Caco-2 (cell line): ENCODE data around the gene TCF7L1. TPM values are rescaled to one million over a fixed set of nuclear protein-coding genes. Genes with fewer than 3 reads are reported as not detected.

Experiments
- BruUV-seq: library from RNA; stranded (reverse); fragments of 400-500 nt; replicated peaks from 2 replicates; lab custom pipeline; 2021; lab: Mats Ljungman, UMichigan
- CTCF ChIA-PET: fragments of 300-600 bp; sonication (Branson Sonifier 250); formaldehyde crosslinking; loops from one replicate; lab custom pipeline; 2022; ENCODE audit warnings: antibody characterized with exemption; lab: Charles Lee
- POLR2A ChIA-PET: fragments of 300-600 bp; sonication (Branson Sonifier 250); formaldehyde crosslinking; loops from one replicate; lab custom pipeline; 2022; ENCODE audit warnings: antibody characterized with exemption; lab: Charles Lee
- DNase-seq, 2 experiments: peaks; one replicate each; pipeline versions ENCODE4 v3.0.0 to v3.0.0-alpha.2; 2020 to 2022
- H3K27me3 ChIP-seq: replicated peaks from 2 replicates; pipeline ENCODE4 v1.6.0; 2011; ENCODE audit warnings: low read length; ENCODE audit not compliant: control insufficient read depth, insufficient read depth
- H3K36me3 ChIP-seq: 2 replicates; pipeline ENCODE4 v1.5.1; 2011; ENCODE audit warnings: low read length; ENCODE audit not compliant: control insufficient read depth, insufficient read depth
- H3K4me1 ChIP-seq: fragments of 250-450 bp; sonication (Bioruptor Pico); 2 replicates; pipeline ENCODE4 v1.5.1; 2020; ENCODE audit warnings: mild to moderate bottlenecking
- H3K4me3 ChIP-seq: 2 replicates; pipeline ENCODE4 v1.5.1; 2011; ENCODE audit warnings: low read depth, mild to moderate bottlenecking, control low read depth, low read length
- H3K9me3 ChIP-seq: fragments of 250-450 bp; sonication (Bioruptor Pico); 2 replicates; pipeline ENCODE4 v1.5.1; 2020; ENCODE audit warnings: mild to moderate bottlenecking, moderate library complexity
- H3K27ac Mint-ChIP-seq: one replicate; pipeline ENCODE4 v1.8.0; 2022; ENCODE audit warnings: mixed read lengths; ENCODE audit not compliant: unreplicated experiment
- H3K27me3 Mint-ChIP-seq: one replicate; pipeline ENCODE4 v1.8.0; 2022; ENCODE audit warnings: mixed read lengths; ENCODE audit not compliant: insufficient read depth, unreplicated experiment
- H3K36me3 Mint-ChIP-seq: one replicate; pipeline ENCODE4 v1.8.0; 2022; ENCODE audit warnings: mild to moderate bottlenecking, mixed read lengths; ENCODE audit not compliant: insufficient read depth, unreplicated experiment
- H3K4me1 Mint-ChIP-seq: one replicate; pipeline ENCODE4 v1.8.0; 2022; ENCODE audit warnings: low read depth, mixed read lengths; ENCODE audit not compliant: unreplicated experiment
- H3K4me3 Mint-ChIP-seq: one replicate; pipeline ENCODE4 v1.8.0; 2022; ENCODE audit warnings: mild to moderate bottlenecking, moderate library complexity, mixed read lengths; ENCODE audit not compliant: unreplicated experiment
- H3K9me3 Mint-ChIP-seq: one replicate; pipeline ENCODE4 v1.8.0; 2022; ENCODE audit warnings: mixed read lengths; ENCODE audit not compliant: unreplicated experiment
- intact Hi-C: fragments of 100-400 bp; cut with micrococcal nuclease; formaldehyde crosslinking; loops from one replicate; pipeline ENCODE4 v1.10.0; 2022; ENCODE audit not compliant: unreplicated experiment
- total RNA-seq: library from RNA; stranded (reverse); gene quantifications from 2 replicates; pipeline ENCODE4 v1.2.3, GENCODE V29; 2022
- TF ChIP-seq, protein P1 (sequence below), 2 experiments: fragments of 200-600 bp in 1 of 2; IDR thresholded peaks; 1 replicate in 1 of 2; 2 replicates in 1 of 2; pipeline versions ENCODE4 v1.5.1 to v1.8.0; 2011 to 2022; ENCODE audit warnings: antibody characterized with exemption in 1 of 2, control low read depth in 1 of 2, inconsistent platforms in 1 of 2, low read depth in 1 of 2, low read length in 1 of 2, mild to moderate bottlenecking in 1 of 2, moderate library complexity in 1 of 2; ENCODE audit not compliant: insufficient read depth in 1 of 2, severe bottlenecking in 1 of 2, unreplicated experiment in 1 of 2

The TCF7L1 gene
- total RNA-seq, 1 experiment from 2014 or later = 29.0 TPM

DNA sequence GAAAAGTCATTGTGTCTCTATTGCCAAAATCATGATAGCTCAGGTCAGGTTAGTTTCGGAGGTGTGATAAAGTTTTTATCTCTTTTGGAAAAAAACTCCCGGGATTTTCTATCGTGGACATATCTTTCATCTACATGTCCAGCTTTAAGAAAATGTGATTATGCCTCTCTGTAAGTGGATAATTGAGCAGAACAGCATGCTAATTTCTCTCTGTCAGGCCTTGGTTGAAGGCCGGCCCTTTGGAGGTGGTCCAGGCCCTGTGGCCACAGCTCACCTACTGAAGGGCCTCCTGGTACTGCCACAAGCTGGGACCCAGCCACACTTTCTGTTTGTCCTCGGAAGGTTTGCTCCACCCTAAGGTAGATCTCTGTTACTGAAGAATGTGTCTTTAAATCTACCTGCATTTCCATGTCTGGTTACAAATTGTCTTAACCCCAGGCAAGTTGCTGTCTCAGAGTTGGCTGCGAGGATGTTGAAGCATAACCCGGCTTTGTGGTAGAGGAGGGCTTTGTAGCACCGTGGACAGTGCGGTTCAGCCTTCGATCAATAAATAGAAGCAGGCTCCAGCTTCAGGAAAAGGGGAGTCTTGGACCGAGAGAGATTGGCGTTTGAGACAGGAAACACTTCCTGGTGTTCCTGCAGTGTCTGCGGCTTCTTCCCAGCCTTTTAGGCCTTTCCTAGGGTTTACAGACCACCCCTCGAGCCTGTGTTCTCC is 25.5 kb downstream of the TCF7L1 start:
- no peak overlapping the region for H3K27ac Mint-ChIP-seq
- BruUV-seq = no TSS peak
- H3K4me3 Mint-ChIP-seq = no peak overlapping the region
- no peaks in the 10 kb centered on the region for H3K9me3 ChIP-seq
- H3K36me3 ChIP-seq = no peaks in the 10 kb centered on the region
- H3K4me3 ChIP-seq = no peak overlapping the region
- no peaks in the 10 kb centered on the region for H3K4me1 ChIP-seq
- H3K27me3 Mint-ChIP-seq = no peaks in the 10 kb centered on the region
- H3K9me3 Mint-ChIP-seq = no peaks in the 10 kb centered on the region
- TF ChIP-seq, protein P1, sequence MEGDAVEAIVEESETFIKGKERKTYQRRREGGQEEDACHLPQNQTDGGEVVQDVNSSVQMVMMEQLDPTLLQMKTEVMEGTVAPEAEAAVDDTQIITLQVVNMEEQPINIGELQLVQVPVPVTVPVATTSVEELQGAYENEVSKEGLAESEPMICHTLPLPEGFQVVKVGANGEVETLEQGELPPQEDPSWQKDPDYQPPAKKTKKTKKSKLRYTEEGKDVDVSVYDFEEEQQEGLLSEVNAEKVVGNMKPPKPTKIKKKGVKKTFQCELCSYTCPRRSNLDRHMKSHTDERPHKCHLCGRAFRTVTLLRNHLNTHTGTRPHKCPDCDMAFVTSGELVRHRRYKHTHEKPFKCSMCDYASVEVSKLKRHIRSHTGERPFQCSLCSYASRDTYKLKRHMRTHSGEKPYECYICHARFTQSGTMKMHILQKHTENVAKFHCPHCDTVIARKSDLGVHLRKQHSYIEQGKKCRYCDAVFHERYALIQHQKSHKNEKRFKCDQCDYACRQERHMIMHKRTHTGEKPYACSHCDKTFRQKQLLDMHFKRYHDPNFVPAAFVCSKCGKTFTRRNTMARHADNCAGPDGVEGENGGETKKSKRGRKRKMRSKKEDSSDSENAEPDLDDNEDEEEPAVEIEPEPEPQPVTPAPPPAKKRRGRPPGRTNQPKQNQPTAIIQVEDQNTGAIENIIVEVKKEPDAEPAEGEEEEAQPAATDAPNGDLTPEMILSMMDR (IDR thresholded peaks at IDR 0.05; ENCODE audit: insufficient read depth in 1 of 2, low read depth in 1 of 2, low read length in 1 of 2, severe bottlenecking in 1 of 2, unreplicated experiment in 1 of 2) = no peak
- H3K36me3 Mint-ChIP-seq = no peaks in the 10 kb centered on the region
- H3K27me3 ChIP-seq = no peaks in the 10 kb centered on the region
- DNase-seq = no peak
- intact Hi-C loops = no loop called here
- peaks cover 17% of the 10 kb centered on the region for H3K4me1 Mint-ChIP-seq
- CTCF ChIA-PET = interaction anchor here (0.8 kb wide), 1 partner anchor 9 kb away, joined by 3 read pairs; no protein-coding TSS in a partner anchor
- POLR2A ChIA-PET = no interaction called here

DNA sequence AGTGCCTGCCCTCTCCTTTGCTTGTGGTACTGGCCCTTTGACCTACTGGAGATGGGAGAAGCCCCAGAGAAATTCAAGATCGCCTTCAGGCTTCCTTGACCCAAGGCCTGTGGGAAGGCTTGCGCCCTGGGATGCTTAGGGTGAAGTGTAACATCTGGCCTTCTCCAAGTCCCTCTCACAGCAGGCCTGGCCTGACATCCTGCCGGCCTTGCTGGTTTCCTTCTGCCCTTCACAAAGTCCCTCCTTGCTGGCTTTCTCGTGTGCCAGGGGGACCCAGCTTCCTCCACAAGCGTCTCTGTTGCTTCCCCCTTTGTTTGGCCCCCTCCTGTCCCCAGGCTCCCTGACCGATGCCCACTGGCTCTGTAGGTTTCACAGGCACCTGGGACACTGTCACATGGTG is 26.4 kb downstream of the TCF7L1 start:
- ChIA-PET POLR2A (no interaction called here), CTCF (interaction anchor here (0.8 kb wide), 1 partner anchor 8 kb away, joined by 3 read pairs; no protein-coding TSS in a partner anchor)
- BruUV-seq = no TSS peak
- H3K4me3 Mint-ChIP-seq = no peak overlapping the region
- Histone ChIP-seq H3K4me3 (no peak overlapping the region), H3K9me3 (no peaks in the 10 kb centered on the region), H3K27me3 (no peaks in the 10 kb centered on the region), H3K4me1 (no peaks in the 10 kb centered on the region), H3K36me3 (no peaks in the 10 kb centered on the region)
- no peak for DNase-seq
- peaks cover 6% of the 10 kb centered on the region for H3K36me3 Mint-ChIP-seq
- H3K27me3 Mint-ChIP-seq = no peaks in the 10 kb centered on the region
- no peaks in the 10 kb centered on the region for H3K9me3 Mint-ChIP-seq
- TF ChIP-seq, protein P1 (IDR thresholded peaks at IDR 0.05; ENCODE audit: insufficient read depth in 1 of 2, low read depth in 1 of 2, low read length in 1 of 2, severe bottlenecking in 1 of 2, unreplicated experiment in 1 of 2) = no peak
- intact Hi-C loops = no loop called here
- H3K27ac Mint-ChIP-seq = no peak overlapping the region
- H3K4me1 Mint-ChIP-seq = peaks cover 18% of the 10 kb centered on the region

DNA sequence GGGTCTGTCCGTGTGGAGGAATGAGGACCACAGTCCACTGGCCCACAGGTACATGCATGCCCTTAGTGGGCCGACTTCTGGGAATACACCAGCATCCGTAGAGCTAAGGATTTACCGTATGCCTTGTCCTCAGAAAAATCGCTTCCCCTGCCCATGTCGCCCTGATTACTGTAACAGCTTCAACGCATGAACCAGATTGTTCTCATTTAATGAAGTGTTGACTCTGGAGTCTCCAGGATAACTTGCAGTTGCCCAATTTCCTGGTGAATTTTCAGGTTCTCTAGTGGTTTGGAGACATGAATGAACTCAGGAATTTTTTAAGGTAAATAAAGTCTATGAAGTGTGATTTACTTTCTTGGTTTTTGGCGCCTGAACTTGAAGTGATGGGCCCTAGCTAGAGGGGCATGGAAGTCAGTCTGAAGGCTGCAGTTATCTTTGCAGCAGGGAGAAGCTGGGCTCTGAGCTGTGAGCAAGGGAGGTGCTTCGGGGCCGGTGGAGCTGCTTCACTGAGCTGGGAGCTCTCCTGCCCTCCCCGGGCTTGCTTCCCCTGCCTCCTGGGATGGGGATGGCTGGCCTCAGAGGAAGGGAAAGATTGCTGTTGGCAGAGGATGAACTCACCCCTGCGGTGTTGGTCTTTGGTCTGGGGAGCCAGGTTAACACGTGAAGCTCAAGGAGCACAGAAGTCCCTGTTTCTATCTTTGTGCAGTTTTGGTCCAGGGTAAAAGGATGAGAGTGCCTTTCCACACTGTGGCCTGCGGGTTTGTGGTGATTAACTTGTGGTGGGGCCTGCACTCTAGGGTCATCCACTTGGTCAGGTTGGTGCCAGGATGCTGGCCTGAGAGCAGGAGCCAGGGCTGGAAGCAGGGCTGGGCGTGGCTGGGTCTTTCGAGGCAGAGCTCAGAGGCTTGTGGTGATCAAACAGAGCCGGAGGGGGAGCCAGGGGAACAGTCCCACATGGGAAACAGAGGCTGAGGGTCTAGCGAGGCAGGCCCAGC is 28.1 kb downstream of the TCF7L1 start:
- CTCF ChIA-PET = interaction anchor here (0.5 to 0.9 kb wide), 3 partner anchors 22 to 121 kb away, joined by 3 to 4 read pairs (median 3); no protein-coding TSS in a partner anchor
- TF ChIP-seq, protein P1 (IDR thresholded peaks at IDR 0.05; ENCODE audit: insufficient read depth in 1 of 2, low read depth in 1 of 2, low read length in 1 of 2, severe bottlenecking in 1 of 2, unreplicated experiment in 1 of 2) = no peak
- Histone ChIP-seq H3K4me1 (no peaks in the 10 kb centered on the region), H3K4me3 (no peak overlapping the region), H3K36me3 (no peaks in the 10 kb centered on the region), H3K9me3 (no peaks in the 10 kb centered on the region), H3K27me3 (no peaks in the 10 kb centered on the region)
- no TSS peak for BruUV-seq
- Mint-ChIP-seq H3K4me1 (peaks cover 18% of the 10 kb centered on the region), H3K4me3 (no peak overlapping the region), H3K36me3 (peaks cover 6% of the 10 kb centered on the region), H3K9me3 (no peaks in the 10 kb centered on the region), H3K27ac (no peak overlapping the region), H3K27me3 (no peaks in the 10 kb centered on the region)
- POLR2A ChIA-PET = no interaction called here
- intact Hi-C loops = no loop called here
- DNase-seq = no peak
